8988T (cell line): ENCODE measurements around the gene CAP1.

Experiments used
- DNase-seq: peaks from one replicate; pipeline ENCODE4 v3.0.0; 2011

Gene CAP1

GRCh38 chr1:40102038-40102437, 61.5 kb downstream of the CAP1 start:
- no peak for DNase-seq

- no peak for DNase-seq
These were observed 62.4 kb downstream of the CAP1 start for GRCh38 chr1:40102896-40103295.

GRCh38 chr1:40105028-40105427, 64.5 kb downstream of the CAP1 start:
- no peak for DNase-seq

GRCh38 chr1:40107290-40107959, 66.9 kb downstream of the CAP1 start:
- no peak for DNase-seq

GRCh38 chr1:40110389-40110788, 69.9 kb downstream of the CAP1 start:
- no peak for DNase-seq

- no peak for DNase-seq
These were observed 73.9 kb downstream of the CAP1 start for GRCh38 chr1:40114400-40114799.

- DNase-seq = no peak
These were observed 79.6 kb downstream of the CAP1 start for GRCh38 chr1:40120128-40120527.
